K562 (cell line): ENCODE measurements around the gene PIEZO2. TPM values are rescaled to one million over a fixed set of nuclear protein-coding genes. Genes with fewer than 3 reads are reported as not detected.

Experiments used
- ATAC-seq: fragments of 200-7000 bp; cut with Tn5 transposase; 3 replicates; pipeline ENCODE4 v1.9.1; 2020; ENCODE audit warnings: moderate library complexity
- BruUV-seq: library from RNA; stranded (reverse); fragments of 400-500 nt; replicated peaks from 2 replicates; lab custom pipeline; 2021; lab: Mats Ljungman, UMichigan
- CTCF ChIA-PET: fragments of 300-600 bp; formaldehyde crosslinking; extraction: SDS; loops from one replicate; lab custom pipeline; 2021; ENCODE audit warnings: low intra/inter-chr PET ratio; lab: Yijun Ruan, JAX
- POLR2A ChIA-PET: fragments of 300-600, 350-650 bp; sonication (Branson Sonifier 250); formaldehyde crosslinking; extraction: SDS; loops from one replicate; lab custom pipeline; 2021; ENCODE audit warnings: antibody characterized with exemption, inconsistent platforms; lab: Yijun Ruan, JAX
- DNase-seq, 4 experiments: peaks; one replicate each; pipeline versions ENCODE4 v3.0.0 to v3.0.0-alpha.2; 2011 to 2018; ENCODE audit warnings: low spot score in 3 of 4, mixed read lengths in 3 of 4; ENCODE audit errors: extremely low read depth in 1 of 4
- FAIRE-seq: peaks from 2 replicates; lab custom pipeline; 2011; peaks lifted over from hg19 to GRCh38; lab: Jason Lieb, UNC
- H2AFZ ChIP-seq: 2 replicates; pipeline ENCODE4 v1.6.0; 2011; ENCODE audit warnings: low read depth, low read length, control low read depth, inconsistent platforms
- H3K27ac ChIP-seq: fragments of 200-600 bp; 3 replicates; pipeline ENCODE4 v1.8.0; 2011; ENCODE audit warnings: low read depth, mild to moderate bottlenecking, control low read depth, inconsistent platforms, low read length, moderate library complexity, mixed read lengths; ENCODE audit errors: extremely low read depth
- H3K27me3 ChIP-seq, 2 experiments: fragments of 300-600 bp in 1 of 2; 2 replicates in 1 of 2; 3 replicates in 1 of 2; pipeline versions ENCODE4 v1.6.0 to v1.8.0; 2011; ENCODE audit warnings: inconsistent platforms in 2 of 2, low read length in 2 of 2, mild to moderate bottlenecking in 1 of 2, mixed read lengths in 1 of 2, moderate library complexity in 1 of 2; ENCODE audit not compliant: control insufficient read depth in 2 of 2, insufficient read depth in 2 of 2
- H3K36me3 ChIP-seq: fragments of 300-600 bp; 3 replicates; pipeline ENCODE4 v1.8.0; 2011; ENCODE audit warnings: mild to moderate bottlenecking, low read length, inconsistent platforms; ENCODE audit not compliant: control insufficient read depth, insufficient read depth
- H3K4me1 ChIP-seq, 2 experiments: fragments of 200-600 bp in 1 of 2; replicated peaks in 1 of 2; 2 replicates in 1 of 2; 3 replicates in 1 of 2; pipeline versions ENCODE4 v1.5.1 to v1.8.0; 2011; ENCODE audit warnings: inconsistent platforms in 2 of 2, low read length in 2 of 2, mild to moderate bottlenecking in 1 of 2, mixed read lengths in 1 of 2, moderate library complexity in 1 of 2; ENCODE audit not compliant: control insufficient read depth in 2 of 2, insufficient read depth in 2 of 2
- H3K4me2 ChIP-seq: 2 replicates; pipeline ENCODE4 v1.6.1; 2011; ENCODE audit warnings: low read length, control low read depth, inconsistent platforms, mixed read lengths; ENCODE audit not compliant: insufficient read depth
- H3K4me3 ChIP-seq: fragments of 200-600 bp; sonication (generic), shearing (Covaris generic); 2 replicates; pipeline ENCODE4 v1.5.1; 2016; ENCODE audit warnings: control low read depth, inconsistent platforms
- H3K79me2 ChIP-seq: fragments of 200-600 bp; 3 replicates; pipeline ENCODE4 v1.8.0; 2011; ENCODE audit warnings: low read length, inconsistent platforms; ENCODE audit not compliant: control insufficient read depth, insufficient read depth
- H3K9ac ChIP-seq, 2 experiments: 2 replicates each; pipeline versions ENCODE4 v1.6.0 to v1.6.1; 2011; ENCODE audit warnings: low read depth in 2 of 2, low read length in 2 of 2, control low read depth in 1 of 2, inconsistent platforms in 1 of 2, mild to moderate bottlenecking in 1 of 2, mixed read lengths in 1 of 2; ENCODE audit not compliant: insufficient read depth in 1 of 2
- H3K9me1 ChIP-seq: one replicate; pipeline ENCODE4 v1.6.0; 2011; ENCODE audit warnings: inconsistent platforms, mild to moderate bottlenecking, low read length, moderate library complexity; ENCODE audit not compliant: control insufficient read depth, insufficient read depth
- H3K9me3 ChIP-seq: replicated peaks from 2 replicates; pipeline ENCODE4 v1.5.1; 2011; ENCODE audit warnings: low read depth, low read length, inconsistent platforms; ENCODE audit not compliant: control insufficient read depth, insufficient read depth
- H4K20me1 ChIP-seq: replicated peaks from 2 replicates; pipeline ENCODE4 v1.6.1; 2011; ENCODE audit warnings: low read length, inconsistent platforms, mixed read lengths; ENCODE audit not compliant: control insufficient read depth, insufficient read depth
- ARNT ChIP-seq, 2 experiments: fragments of 450-650 bp; IDR thresholded peaks; 2 replicates each; pipeline ENCODE4 v1.6.1; 2016; ENCODE audit warnings: mild to moderate bottlenecking in 1 of 2
- C11orf30 ChIP-seq: fragments of 450-650 bp; IDR thresholded peaks from 2 replicates; pipeline ENCODE4 v1.6.1; 2016; ENCODE audit warnings: low read depth, mild to moderate bottlenecking
- KLF13 ChIP-seq: fragments of 450-650 bp; IDR thresholded peaks from 2 replicates; pipeline ENCODE4 v1.6.1; 2016; ENCODE audit warnings: missing genetic modification characterization, low read depth, mild to moderate bottlenecking, missing compliant biosample characterization, moderate library complexity, borderline replicate concordance
- MAFF ChIP-seq: IDR thresholded peaks from 2 replicates; pipeline ENCODE4 v1.6.1; 2012; ENCODE audit warnings: low read length, improper control_type of control experiment
- MAFG ChIP-seq: fragments of 450-650 bp; conservative IDR thresholded peaks from 2 replicates; pipeline ENCODE4 v1.6.1; 2016; ENCODE audit warnings: missing genetic modification characterization, missing compliant biosample characterization
- MAX ChIP-seq: sonication (generic); formaldehyde crosslinking; IDR thresholded peaks from 2 replicates; pipeline ENCODE4 v1.9.0; 2022; ENCODE audit warnings: mild to moderate bottlenecking, missing genetic modification reagents
- NR1H2 ChIP-seq: sonication (generic); formaldehyde crosslinking; IDR thresholded peaks from 2 replicates; pipeline ENCODE4 v1.4.0; 2020; ENCODE audit warnings: mild to moderate bottlenecking, missing genetic modification reagents
- SP1 ChIP-seq: sonication (generic); formaldehyde crosslinking; IDR thresholded peaks from 2 replicates; pipeline ENCODE4 v1.8.1; 2022; ENCODE audit warnings: mild to moderate bottlenecking, missing genetic modification reagents
- ZNF316 ChIP-seq: fragments of 450-650 bp; IDR thresholded peaks from 2 replicates; pipeline ENCODE4 v1.6.1; 2016
- ZNF518B ChIP-seq: fragments of 250-450 bp; sonication (Bioruptor Pico); IDR thresholded peaks from 2 replicates; pipeline ENCODE4 v1.5.0; 2021; ENCODE audit warnings: mild to moderate bottlenecking, moderate library complexity
- WGBS: fragments of 100-300 bp; shearing (Covaris generic); methylation state at CpG from one replicate; pipeline ENCODE4 v1.1.6; 2016; ENCODE audit warnings: low coverage, mixed read lengths; ENCODE audit not compliant: insufficient coverage; ENCODE audit errors: missing lambda C conversion rate; 5-methylcytosine and 5-hydroxymethylcytosine counted together
- in situ Hi-C: fragments of 300-500 bp; cut with MboI; formaldehyde crosslinking; loops from 4 replicates; pipeline ENCODE4 v1.15.0; 2018; ENCODE audit warnings: inconsistent platforms, mixed read lengths
- intact Hi-C: fragments of 100-400 bp; cut with micrococcal nuclease; formaldehyde crosslinking; loops from 2 replicates; pipeline ENCODE4 v1.14.2; 2022
- polyA plus RNA-seq, 8 experiments: library from polyadenylated mRNA; depleted of rRNA in 4 of 8; stranded (reverse) in 5 of 8; unstranded in 3 of 8; fragments of >200 nt; fragmentation: Nextera tagmentation in 2 of 8; fragmentation: Illumina TruSeq in 1 of 8; extraction: Ambion mirVana in 2 of 8; extraction: Trizol in 1 of 8; gene quantifications; 2 replicates each; pipeline versions ENCODE4 v1.2.1 to v1.2.3, GENCODE V29; 2011 to 2014; ENCODE audit warnings: inconsistent platforms in 1 of 8, missing spikeins in 1 of 8
- total RNA-seq, 7 experiments: library from RNA; depleted of rRNA in 6 of 7; stranded (reverse); fragments of >200 nt in 6 of 7; fragmentation: Illumina TruSeq in 2 of 7; extraction: Trizol in 2 of 7; gene quantifications; 2 replicates each; pipeline versions ENCODE4 v1.2.1 to v1.2.3, GENCODE V29; 2011 to 2021; ENCODE audit warnings: low replicate concordance in 1 of 7

PIEZO2 gene
- total and polyA plus RNA-seq, 9 of the 15 experiments (the other 6 are each of a cell fraction or from before 2014, with no cell fraction given) = 0.54 to 4.1 (median 2.0) TPM

- no peak for TF ChIP-seq SP1 (CRISPR knock-in tag)
These were observed 315.7 kb downstream of the PIEZO2 start (continued) for GRCh38 chr18:10833656-10834055.

- Histone ChIP-seq H4K20me1 (no peaks in the 10 kb centered on the region), H3K9me1 (no peaks in the 10 kb centered on the region), H3K9ac (no peak overlapping the region), H2AFZ (no peak overlapping the region), H3K9me3 (no peaks in the 10 kb centered on the region), H3K79me2 (no peaks in the 10 kb centered on the region), H3K4me1 (peaks cover 0 to 3% of the 10 kb centered on the region in 2 experiments; a peak in 2 of 5 replicates), H3K4me2 (no peak overlapping the region), H3K4me3 (no peak overlapping the region), H3K27ac (no peak overlapping the region), H3K36me3 (no peaks in the 10 kb centered on the region), H3K27me3 (no peaks in the 10 kb centered on the region)
- intact Hi-C loops = no loop called here
- in situ Hi-C loops = no loop called here
- TF ChIP-seq ZNF518B (CRISPR knock-in tag) (no peak), KLF13 (tag) (no peak), NR1H2 (no peak), ZNF316 (peak; percentile 64), MAFF (0 out of 2 replicates have a peak, but pooled peaks have one; percentile 11), MAFG (tag) (peak; percentile 46), ARNT (IDR thresholded peaks at IDR 0.05) (no peak), C11orf30 (peak; percentile 60), MAX (CRISPR knock-in tag) (no peak)
- ATAC-seq = no peak
- no peak for DNase-seq
- FAIRE-seq = peak; percentile 6
- BruUV-seq = no TSS peak
- 25% methylated on average over 2 of the region's 2 CpGs for WGBS
- ChIA-PET CTCF (no interaction called here), POLR2A (no interaction called here)
These were observed 323.0 kb downstream of the PIEZO2 start for GRCh38 chr18:10826400-10826799.
